DMS79 treated with DMSO at 0.1 percent for 48 hours (cell line): ENCODE data around the gene MYF5.
"Not testable (repeated sequence)": the region's sequence is repeated elsewhere in the genome, so short reads cannot be mapped to it uniquely, and the experiment has no call there.

Experiments
- DNase-seq: peaks from one replicate; lab custom pipeline; 2025; lab: John Stamatoyannopoulos, UW

The MYF5 gene

GRCh38 chr12:80716696-80717469 lies at the start of gene MYF5:
Gene MYF5, plus strand, starts transcription at chr12:80716912. Its CDS starts 152 bp downstream, at chr12:80717064.
- DNase-seq = no peak

GRCh38 chr12:80670214-80670613 lies 46.5 kb upstream of the MYF5 start:
- no peak for DNase-seq

GRCh38 chr12:80676042-80676636 lies 40.6 kb upstream of the MYF5 start:
- DNase-seq = not testable (repeated sequence)

GRCh38 chr12:80676856-80677255 lies 39.9 kb upstream of the MYF5 start:
- DNase-seq = no peak

- no peak for DNase-seq
Observed at GRCh38 chr12:80677994-80678393, 38.7 kb upstream of the MYF5 start.

GRCh38 chr12:80679346-80680131 lies 37.2 kb upstream of the MYF5 start:
- DNase-seq = no peak

GRCh38 chr12:80681287-80681686 lies 35.4 kb upstream of the MYF5 start:
- no peak for DNase-seq

GRCh38 chr12:80681786-80682185 lies 34.9 kb upstream of the MYF5 start:
- no peak for DNase-seq

- DNase-seq = no peak
Observed at GRCh38 chr12:80684077-80684495, 32.6 kb upstream of the MYF5 start.

GRCh38 chr12:80690090-80690489 lies 26.6 kb upstream of the MYF5 start:
- no peak for DNase-seq

- no peak for DNase-seq
Observed at GRCh38 chr12:80690513-80690912, 26.2 kb upstream of the MYF5 start.

- no peak for DNase-seq
Observed at GRCh38 chr12:80692114-80692513, 24.6 kb upstream of the MYF5 start.

GRCh38 chr12:80697270-80697887 lies 19.3 kb upstream of the MYF5 start:
- DNase-seq = no peak

- DNase-seq = no peak
Observed at GRCh38 chr12:80698256-80698655, 18.5 kb upstream of the MYF5 start.

- DNase-seq = no peak
Observed at GRCh38 chr12:80698847-80699542, 17.7 kb upstream of the MYF5 start.

- no peak for DNase-seq
Observed at GRCh38 chr12:80700327-80700726, 16.4 kb upstream of the MYF5 start.

GRCh38 chr12:80701388-80701787 lies 15.3 kb upstream of the MYF5 start:
- no peak for DNase-seq

GRCh38 chr12:80702889-80703805 lies 13.6 kb upstream of the MYF5 start:
- DNase-seq = no peak

- DNase-seq = no peak
Observed at GRCh38 chr12:80704420-80704819, 12.3 kb upstream of the MYF5 start.

GRCh38 chr12:80707126-80707829 lies 9.4 kb upstream of the MYF5 start, which contains the start of gene MYF6:
Gene MYF6, plus strand, starts transcription at chr12:80707634. Its CDS starts 86 bp downstream, at chr12:80707720.
- DNase-seq = no peak
